K562 (cell line): ENCODE results near the gene GGT6.

Experiments used
- ARHGAP35 ChIP-seq: fragments of 450-650 bp; IDR thresholded peaks from 2 replicates; pipeline ENCODE4 v1.6.1; 2018; ENCODE audit not compliant: partially characterized antibody
- HDAC1 ChIP-seq, 2 experiments: fragments of 450-650 bp; IDR thresholded peaks; 2 replicates each; pipeline ENCODE4 v1.6.1; 2016 to 2017; ENCODE audit warnings: inconsistent platforms in 1 of 2, mild to moderate bottlenecking in 1 of 2, moderate library complexity in 1 of 2
- POLR2AphosphoS5 ChIP-seq: IDR thresholded peaks from 2 replicates; pipeline ENCODE4 v1.6.1; 2011; ENCODE audit warnings: mild to moderate bottlenecking, low read depth, low read length, moderate library complexity; ENCODE audit not compliant: control insufficient read depth, insufficient read depth
- RCOR1 ChIP-seq, 2 experiments: IDR thresholded peaks; 2 replicates each; pipeline ENCODE4 v1.6.1; 2012; ENCODE audit warnings: low read depth in 2 of 2, low read length in 2 of 2, borderline replicate concordance in 1 of 2, improper control_type of control experiment in 1 of 2
- SMAD3 ChIP-seq: fragments of 450-650 bp; formaldehyde crosslinking; conservative IDR thresholded peaks from 2 replicates; pipeline ENCODE4 v1.4.0; 2020; ENCODE audit warnings: mild to moderate bottlenecking
- TF ChIP-seq, protein P1 (sequence below): sonication (generic); formaldehyde crosslinking; IDR thresholded peaks from 2 replicates; pipeline ENCODE4 v1.8.1; 2023; ENCODE audit warnings: mild to moderate bottlenecking, missing genetic modification reagents, moderate library complexity
- TF ChIP-seq, protein P2 (sequence below), 3 experiments: IDR thresholded peaks in 2 of 3; conservative IDR thresholded peaks in 1 of 3; 2 replicates each; pipeline ENCODE4 v1.5.1; 2011 to 2012; ENCODE audit warnings: low read length in 3 of 3, mild to moderate bottlenecking in 3 of 3, control low read depth in 2 of 3, improper control_type of control experiment in 1 of 3, inconsistent platforms in 1 of 3, low read depth in 1 of 3, mixed read lengths in 1 of 3, moderate library complexity in 1 of 3; ENCODE audit not compliant: insufficient read depth in 2 of 3

DNA sequence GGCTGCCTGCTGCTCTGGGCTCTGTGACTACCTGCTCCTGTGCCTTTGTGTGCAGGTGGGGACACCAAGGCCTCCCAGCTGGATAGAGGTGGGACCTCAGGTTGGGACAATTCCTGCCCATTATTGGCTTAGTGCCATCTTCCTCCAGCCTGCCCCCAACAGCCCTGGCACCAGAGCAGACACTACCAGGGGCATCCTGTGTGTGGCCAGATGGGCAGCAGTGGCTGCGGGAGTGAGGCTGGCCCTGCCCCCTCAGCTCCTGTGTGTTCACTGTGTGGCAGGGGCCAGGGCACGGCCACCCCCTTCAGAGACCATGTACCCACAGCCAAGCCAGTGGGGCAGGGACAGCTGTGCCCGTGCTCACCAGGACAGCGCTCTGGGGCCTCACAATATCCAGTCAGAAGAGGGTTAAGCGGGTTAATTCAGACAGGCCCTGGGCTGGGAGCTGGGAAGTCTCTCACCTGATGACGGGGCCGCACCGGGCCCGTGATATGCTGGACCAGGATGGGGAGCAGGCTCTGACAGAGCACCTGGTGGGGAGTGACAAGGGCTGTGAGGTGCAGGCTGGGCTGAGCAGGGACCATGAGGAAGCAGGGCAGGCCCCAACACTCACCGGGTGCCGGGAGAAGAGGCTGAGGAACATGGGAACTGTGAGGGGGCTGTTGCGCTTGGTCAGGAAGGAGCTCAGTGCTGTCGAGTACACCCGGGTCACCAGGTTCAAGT is 18.2 kb downstream of the GGT6 start:
- TF ChIP-seq, protein P1, sequence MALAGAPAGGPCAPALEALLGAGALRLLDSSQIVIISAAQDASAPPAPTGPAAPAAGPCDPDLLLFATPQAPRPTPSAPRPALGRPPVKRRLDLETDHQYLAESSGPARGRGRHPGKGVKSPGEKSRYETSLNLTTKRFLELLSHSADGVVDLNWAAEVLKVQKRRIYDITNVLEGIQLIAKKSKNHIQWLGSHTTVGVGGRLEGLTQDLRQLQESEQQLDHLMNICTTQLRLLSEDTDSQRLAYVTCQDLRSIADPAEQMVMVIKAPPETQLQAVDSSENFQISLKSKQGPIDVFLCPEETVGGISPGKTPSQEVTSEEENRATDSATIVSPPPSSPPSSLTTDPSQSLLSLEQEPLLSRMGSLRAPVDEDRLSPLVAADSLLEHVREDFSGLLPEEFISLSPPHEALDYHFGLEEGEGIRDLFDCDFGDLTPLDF = no peak
- TF ChIP-seq, protein P2, sequence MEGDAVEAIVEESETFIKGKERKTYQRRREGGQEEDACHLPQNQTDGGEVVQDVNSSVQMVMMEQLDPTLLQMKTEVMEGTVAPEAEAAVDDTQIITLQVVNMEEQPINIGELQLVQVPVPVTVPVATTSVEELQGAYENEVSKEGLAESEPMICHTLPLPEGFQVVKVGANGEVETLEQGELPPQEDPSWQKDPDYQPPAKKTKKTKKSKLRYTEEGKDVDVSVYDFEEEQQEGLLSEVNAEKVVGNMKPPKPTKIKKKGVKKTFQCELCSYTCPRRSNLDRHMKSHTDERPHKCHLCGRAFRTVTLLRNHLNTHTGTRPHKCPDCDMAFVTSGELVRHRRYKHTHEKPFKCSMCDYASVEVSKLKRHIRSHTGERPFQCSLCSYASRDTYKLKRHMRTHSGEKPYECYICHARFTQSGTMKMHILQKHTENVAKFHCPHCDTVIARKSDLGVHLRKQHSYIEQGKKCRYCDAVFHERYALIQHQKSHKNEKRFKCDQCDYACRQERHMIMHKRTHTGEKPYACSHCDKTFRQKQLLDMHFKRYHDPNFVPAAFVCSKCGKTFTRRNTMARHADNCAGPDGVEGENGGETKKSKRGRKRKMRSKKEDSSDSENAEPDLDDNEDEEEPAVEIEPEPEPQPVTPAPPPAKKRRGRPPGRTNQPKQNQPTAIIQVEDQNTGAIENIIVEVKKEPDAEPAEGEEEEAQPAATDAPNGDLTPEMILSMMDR (IDR thresholded peaks at IDR 0.05 in 2 of 3, conservative IDR thresholded peaks at IDR 0.05 in 1 of 3; ENCODE audit: insufficient read depth in 2 of 3, low read depth in 1 of 3, low read length in 3 of 3) = no peak
- no peak for TF ChIP-seq POLR2AphosphoS5
- TF ChIP-seq SMAD3 (CRISPR knock-in tag) = no peak
- TF ChIP-seq HDAC1 (IDR thresholded peaks at IDR 0.05) = no peak
- TF ChIP-seq ARHGAP35 = no peak
- no peak for TF ChIP-seq RCOR1 (IDR thresholded peaks at IDR 0.05; ENCODE audit: borderline replicate concordance in 1 of 2, low read depth in 2 of 2, low read length in 2 of 2)
